NCI-H1092 (cell line): Measurements from ENCODE around the gene SPINK13.
"Not testable (repeated sequence)": the region's sequence is repeated elsewhere in the genome, so short reads cannot be mapped to it uniquely, and the experiment has no call there.

Experiments used
- DNase-seq: peaks from one replicate; lab custom pipeline; 2025; lab: John Stamatoyannopoulos, UW

SPINK13 gene

DNA sequence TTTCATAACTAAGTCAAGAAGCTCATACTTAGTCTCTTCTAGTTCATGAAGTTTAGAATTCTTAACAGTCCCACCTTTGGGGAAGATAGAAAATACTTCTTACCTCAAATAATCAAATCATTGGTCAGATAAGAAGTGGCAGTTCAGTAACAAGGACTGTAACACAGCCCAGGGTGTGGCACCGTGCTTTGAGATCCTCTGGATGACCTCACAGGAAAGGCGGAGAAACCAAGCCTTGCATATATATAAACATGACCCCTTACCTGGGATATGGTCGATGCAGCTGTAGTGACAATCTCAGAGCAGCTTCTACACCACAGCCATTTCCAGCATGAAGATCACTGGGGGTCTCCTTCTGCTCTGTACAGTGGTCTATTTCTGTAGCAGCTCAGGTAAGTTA, 43.6 kb downstream of the SPINK13 start, which contains the start of gene SPINK7:
Gene SPINK7, plus strand, starts transcription at position 271 of the 400 bp plus-strand sequence. Its CDS starts 61 bp downstream, at position 332.
- DNase-seq: no peak

DNA sequence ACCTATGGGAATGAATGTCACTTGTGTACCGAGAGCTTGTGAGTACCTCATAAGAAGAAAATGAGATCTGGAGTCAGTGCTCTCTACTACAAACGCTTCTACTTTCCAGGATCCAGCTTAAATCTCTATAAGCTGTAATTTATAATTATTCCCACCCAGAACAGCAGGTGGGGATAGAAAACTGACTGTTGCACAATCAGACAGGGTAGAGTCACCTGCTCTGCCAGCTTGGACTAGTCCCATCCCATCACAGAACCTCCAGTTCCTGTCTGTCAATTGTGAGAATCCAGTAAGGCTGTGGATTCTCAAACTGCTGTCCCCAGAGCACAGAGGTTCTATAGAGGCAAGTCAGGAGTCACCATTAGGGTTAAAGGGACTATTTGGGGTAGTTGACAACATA, 45.6 kb downstream of the SPINK13 start:
- DNase-seq: no peak

- DNase-seq: no peak
Measured at GRCh38 chr5:148314731-148315130, 46.1 kb downstream of the SPINK13 start.

DNA sequence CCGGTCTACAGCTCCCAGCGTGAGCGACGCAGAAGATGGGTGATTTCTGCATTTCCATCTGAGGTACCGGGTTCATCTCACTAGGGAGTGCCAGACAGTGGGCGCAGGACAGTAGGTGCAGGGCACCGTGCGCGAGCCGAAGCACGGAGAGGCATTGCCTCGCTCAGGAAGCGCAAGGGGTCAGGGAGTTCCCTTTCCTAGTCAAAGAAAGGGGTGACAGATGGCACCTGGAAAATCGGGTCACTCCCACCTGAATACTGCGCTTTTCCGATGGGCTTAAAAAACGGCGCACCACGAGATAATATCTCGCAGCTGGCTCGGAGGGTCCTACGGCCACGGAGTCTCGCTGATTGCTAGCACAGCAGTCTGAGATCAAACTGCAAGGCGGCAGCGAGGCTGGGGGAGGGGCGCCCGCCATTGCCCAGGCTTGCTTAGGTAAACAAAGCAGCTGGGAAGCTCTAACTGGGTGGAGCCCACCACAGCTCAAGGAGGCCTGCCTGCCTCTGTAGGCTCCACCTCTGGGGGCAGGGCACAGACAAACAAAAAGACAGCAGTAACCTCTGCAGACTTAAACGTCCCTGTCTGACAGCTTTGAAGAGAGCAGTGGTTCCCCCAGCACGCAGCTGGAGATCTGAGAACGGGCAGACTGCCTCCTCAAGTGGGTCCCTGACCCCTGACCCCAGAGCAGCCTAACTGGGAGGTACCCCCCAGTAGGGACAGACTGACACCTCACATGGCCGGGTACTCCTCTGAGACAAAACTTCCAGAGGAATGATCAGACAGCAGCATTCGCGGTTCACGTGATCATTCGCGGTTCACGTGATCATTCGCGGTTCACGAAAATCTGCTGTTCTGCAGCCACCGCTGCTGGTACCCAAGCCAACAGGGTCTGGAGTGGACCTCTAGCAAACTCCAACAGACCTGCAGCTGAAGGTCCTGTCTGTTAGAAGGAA, 51.7 kb downstream of the SPINK13 start:
- DNase-seq: not testable (repeated sequence)

GRCh38 chr5:148333262-148333849, 64.8 kb downstream of the SPINK13 start:
- DNase-seq: no peak

- DNase-seq: no peak
Measured at GRCh38 chr5:148335259-148335658, 66.7 kb downstream of the SPINK13 start, which contains the start of gene SPINK9. TSS of gene SPINK9 (plus strand) at chr5:148335559. CDS start at chr5:148335614, 55 bp downstream.
